Lung (tissue), 12 donors: ENCODE data around the gene CD58. TPM values are rescaled to one million over a fixed set of nuclear protein-coding genes. Genes with fewer than 3 reads are reported as not detected.
A peak's percentile ranks its signal among the peaks of the same experiment; 100 is the strongest.

Source experiments
- ATAC-seq: fragments of 200-7000 bp; cut with Tn5 transposase; one replicate; pipeline ENCODE4 v1.9.1; 2020; ENCODE audit warnings: moderate number of reproducible peaks; ENCODE audit not compliant: insufficient read depth, low FRiP score
- DNase-seq, 3 donors: peaks; one replicate each; pipeline ENCODE4 v3.0.0-alpha.2; 2013 to 2017
- H3K27ac ChIP-seq, 2 donors: one replicate each; pipeline ENCODE4 v1.5.1; 2013; ENCODE audit warnings: mild to moderate bottlenecking in 2 of 2, moderate library complexity in 2 of 2, control low read depth in 1 of 2, inconsistent platforms in 1 of 2, low read depth in 1 of 2, low read length in 1 of 2
- H3K27me3 ChIP-seq, 3 donors: one replicate each; pipeline ENCODE4 v1.5.1; 2013; ENCODE audit warnings: low read length in 2 of 3; ENCODE audit not compliant: control insufficient read depth in 3 of 3, insufficient read depth in 3 of 3
- H3K36me3 ChIP-seq, 4 donors: one replicate each; pipeline ENCODE4 v1.5.1; 2013; ENCODE audit warnings: low read length in 4 of 4, mild to moderate bottlenecking in 1 of 4, moderate library complexity in 1 of 4; ENCODE audit not compliant: control insufficient read depth in 4 of 4, insufficient read depth in 4 of 4
- H3K4me1 ChIP-seq, 5 donors: one replicate each; pipeline ENCODE4 v1.5.1; 2013; ENCODE audit warnings: low read length in 5 of 5, mild to moderate bottlenecking in 2 of 5, moderate library complexity in 1 of 5; ENCODE audit not compliant: control insufficient read depth in 5 of 5, insufficient read depth in 5 of 5
- H3K4me3 ChIP-seq: one replicate; pipeline ENCODE4 v1.5.1; 2013; ENCODE audit warnings: mild to moderate bottlenecking, control low read depth, moderate library complexity
- H3K9ac ChIP-seq, 2 donors: one replicate each; pipeline ENCODE4 v1.5.1; 2013; ENCODE audit warnings: low read length in 2 of 2, control low read depth in 1 of 2; ENCODE audit not compliant: insufficient read depth in 1 of 2
- H3K9me3 ChIP-seq, 4 donors: one replicate each; pipeline ENCODE4 v1.5.1; 2013; ENCODE audit warnings: low read length in 3 of 4, mild to moderate bottlenecking in 1 of 4, moderate library complexity in 1 of 4; ENCODE audit not compliant: control insufficient read depth in 4 of 4, insufficient read depth in 3 of 4
- CTCF ChIP-seq: IDR thresholded peaks from 2 replicates; pipeline ENCODE4 v1.5.1; 2012; ENCODE audit warnings: mild to moderate bottlenecking; ENCODE audit errors: control extremely low read depth, extremely low read depth
- WGBS, 2 donors: extraction: QIAGEN DNeasy Blood & Tissue Kit; methylation state at CpG; one replicate each; pipeline ENCODE4 v1.1.7; 2013; 5-methylcytosine and 5-hydroxymethylcytosine counted together
- polyA plus RNA-seq, 2 donors: library from polyadenylated mRNA; stranded (reverse); fragments of 200-250 nt; gene quantifications; one replicate each; pipeline ENCODE4 v1.2.1, GENCODE V29; 2013
- total RNA-seq, 2 donors: library from RNA; depleted of rRNA in 1 of 2; stranded (reverse); fragments of >200 nt in 1 of 2; gene quantifications; one replicate each; pipeline ENCODE4 v1.2.1, GENCODE V29; 2014 to 2021
- donor health status: control.
- donor health status: control.
- donor health status: Bipolar disorder and iron deficiency.
- donor health status: healthy.
- donor health status: DM: yes; HTN: yes; CAD: no.

Gene CD58
- total and polyA plus RNA-seq, 4 donors = 27.5 to 52.1 (median 28.7) TPM

- DNase-seq = no peak
- no peaks in the 10 kb centered on the region for H3K36me3 ChIP-seq
- WGBS, 2 donors = 78 to 84% methylated on average over 3 of the region's 3 CpGs
- peaks cover 0 to 2% (median 0%) of the 10 kb centered on the region in 4 donors for H3K9me3 ChIP-seq
- peaks cover 0 to 13% (median 3%) of the 10 kb centered on the region in 5 donors for H3K4me1 ChIP-seq
- H3K9ac ChIP-seq = no peak overlapping the region
- no peak overlapping the region for H3K4me3 ChIP-seq
- no peak overlapping the region for H3K27ac ChIP-seq
- H3K27me3 ChIP-seq = no peaks in the 10 kb centered on the region
- TF ChIP-seq CTCF = no peak
- ATAC-seq = no peak
Observed at GRCh38 chr1:116481934-116482333, 88.9 kb downstream of the CD58 start.

GRCh38 chr1:116478621-116479020, 92.2 kb downstream of the CD58 start:
- H3K9ac ChIP-seq = no peak overlapping the region
- no peaks in the 10 kb centered on the region for H3K27me3 ChIP-seq
- no peak for TF ChIP-seq CTCF
- peaks cover 0 to 19% (median 0%) of the 10 kb centered on the region in 5 donors for H3K4me1 ChIP-seq
- no peaks in the 10 kb centered on the region for H3K36me3 ChIP-seq
- no peak overlapping the region for H3K4me3 ChIP-seq
- DNase-seq (no peak), ATAC-seq (no peak)
- no peak overlapping the region for H3K27ac ChIP-seq
- peaks cover 0 to 2% (median 0%) of the 10 kb centered on the region in 4 donors for H3K9me3 ChIP-seq
- WGBS, 2 donors = 92 to 99% methylated on average over 6 of the region's 6 CpGs

GRCh38 chr1:116477429-116477828, 93.4 kb downstream of the CD58 start:
- H3K4me3 ChIP-seq = no peak overlapping the region
- no peak for TF ChIP-seq CTCF

GRCh38 chr1:116476321-116476720, 94.5 kb downstream of the CD58 start:
- Histone ChIP-seq H3K9ac (no peak overlapping the region), H3K4me1 (peaks cover 0 to 19% (median 3%) of the 10 kb centered on the region in 5 donors), H3K27ac (peak overlapping the region in 1 of 2 donors; percentile 94), H3K4me3 (no peak overlapping the region), H3K9me3 (peaks cover 0 to 2% (median 0%) of the 10 kb centered on the region in 4 donors), H3K27me3 (no peaks in the 10 kb centered on the region), H3K36me3 (no peaks in the 10 kb centered on the region)
- ATAC-seq (no peak), DNase-seq (no peak)
- no peak for TF ChIP-seq CTCF
- WGBS, 2 donors = 90 to 95% methylated on average over 3 of the region's 3 CpGs

More at GRCh38 chr1:116477429-116477828, 93.4 kb downstream of the CD58 start:
- H3K36me3 ChIP-seq = no peaks in the 10 kb centered on the region
- peak overlapping the region in 1 of 2 donors; percentile 94 for H3K27ac ChIP-seq
- no peak for DNase-seq
- no peak overlapping the region for H3K9ac ChIP-seq
- H3K4me1 ChIP-seq = peaks cover 0 to 19% (median 1%) of the 10 kb centered on the region in 5 donors
- H3K9me3 ChIP-seq = peaks cover 0 to 2% (median 0%) of the 10 kb centered on the region in 4 donors
- ATAC-seq = no peak
- whole genome bisulfite sequencing, 2 donors = 80 to 90% methylated on average over 3 of the region's 3 CpGs
- H3K27me3 ChIP-seq = no peaks in the 10 kb centered on the region
